ENCODE data around the gene TSPAN5.
A peak's percentile ranks its signal among the peaks of the same experiment; 100 is the strongest.

The TSPAN5 gene

GRCh38 chr4:98641906-98642668 lies 16.3 kb downstream of the TSPAN5 start:
- DNase-seq, result no peak

DNA sequence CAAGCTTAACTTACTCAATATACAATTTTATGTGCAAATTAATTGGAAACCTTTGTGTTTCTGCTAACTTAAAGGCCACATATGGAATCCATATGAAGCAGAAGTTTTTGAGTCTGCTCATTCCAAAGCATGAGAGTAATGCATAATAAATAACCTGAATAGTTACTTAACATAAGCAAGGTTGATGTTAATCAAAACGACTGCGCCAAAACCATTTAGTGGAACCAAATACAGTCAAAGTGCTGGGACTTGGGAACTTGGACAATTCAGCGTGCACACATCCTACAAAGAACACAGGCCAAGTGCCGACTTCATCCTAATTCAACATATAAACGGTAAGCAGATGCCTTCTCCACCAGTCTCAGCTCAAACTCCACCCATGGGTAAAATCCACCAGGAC lies 17.0 kb downstream of the TSPAN5 start:
- DNase-seq, result no peak

DNA sequence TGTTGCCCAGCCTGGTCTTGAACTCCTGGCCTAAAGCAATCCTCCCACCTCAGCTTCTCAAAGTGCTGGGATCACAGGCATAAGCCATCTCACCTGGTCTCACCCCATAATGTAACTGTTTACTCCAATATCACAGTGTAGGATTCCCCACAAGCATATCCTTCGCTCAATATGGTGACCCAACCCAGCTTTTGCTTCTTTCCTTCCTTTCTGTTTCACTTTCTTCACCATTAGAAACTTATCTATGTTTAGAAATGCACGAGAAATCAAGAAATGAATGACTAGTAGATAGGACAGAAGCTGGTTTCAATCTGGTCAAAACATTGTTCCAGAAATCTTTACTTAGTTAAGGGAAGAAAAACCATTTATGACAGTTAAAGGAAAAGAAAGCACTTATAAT lies 18.9 kb downstream of the TSPAN5 start:
- DNase-seq, result no peak

GRCh38 chr4:98639108-98639507 lies 19.3 kb downstream of the TSPAN5 start:
- no peak for DNase-seq

DNA sequence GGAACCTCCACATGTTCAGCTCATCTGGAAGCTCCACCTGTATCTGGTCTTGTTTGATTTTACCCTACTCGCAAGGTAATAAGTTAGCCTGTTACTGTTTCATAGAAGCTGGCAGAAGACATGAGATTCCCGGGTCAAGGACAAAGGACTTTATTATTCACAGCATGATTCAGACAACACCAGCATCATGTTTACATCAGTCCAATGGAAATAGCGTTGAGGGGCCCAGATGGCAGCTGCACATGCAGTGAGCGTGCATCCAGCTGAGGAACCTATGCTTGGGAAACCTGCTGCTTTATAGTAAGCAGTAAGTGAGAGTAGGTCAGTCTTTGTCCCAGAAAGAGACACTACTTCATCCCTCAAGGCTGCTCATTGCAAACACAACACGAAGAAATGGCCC lies 19.8 kb downstream of the TSPAN5 start:
- no peak for DNase-seq

GRCh38 chr4:98634061-98634460 lies 24.4 kb downstream of the TSPAN5 start:
- no peak for DNase-seq

GRCh38 chr4:98633159-98633558 lies 25.3 kb downstream of the TSPAN5 start:
- DNase-seq, result no peak

- DNase-seq, result no peak
Measured at GRCh38 chr4:98632258-98632657, 26.2 kb downstream of the TSPAN5 start.

DNA sequence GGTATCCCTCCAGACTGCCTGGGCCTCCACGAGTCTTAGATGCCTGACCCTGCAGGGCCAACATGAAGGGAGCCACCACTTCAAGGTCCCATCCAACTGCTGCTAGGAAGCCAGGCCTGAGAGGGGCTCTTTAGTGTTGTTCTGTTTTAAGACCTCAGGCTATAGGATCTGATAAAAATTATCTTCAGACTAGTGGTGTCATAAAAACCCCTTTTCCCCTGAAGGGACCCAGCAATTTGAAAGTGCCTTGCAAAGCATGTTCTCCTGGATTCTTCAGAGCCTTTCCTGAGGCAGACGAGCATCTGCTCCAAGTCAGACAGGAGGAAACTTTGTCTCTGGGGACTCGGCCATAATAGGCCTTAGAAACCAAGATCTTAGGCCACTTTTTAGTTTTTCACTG lies 26.9 kb downstream of the TSPAN5 start:
- DNase-seq, result no peak

- DNase-seq, result no peak
Measured at GRCh38 chr4:98630737-98631454, 27.5 kb downstream of the TSPAN5 start.

DNA sequence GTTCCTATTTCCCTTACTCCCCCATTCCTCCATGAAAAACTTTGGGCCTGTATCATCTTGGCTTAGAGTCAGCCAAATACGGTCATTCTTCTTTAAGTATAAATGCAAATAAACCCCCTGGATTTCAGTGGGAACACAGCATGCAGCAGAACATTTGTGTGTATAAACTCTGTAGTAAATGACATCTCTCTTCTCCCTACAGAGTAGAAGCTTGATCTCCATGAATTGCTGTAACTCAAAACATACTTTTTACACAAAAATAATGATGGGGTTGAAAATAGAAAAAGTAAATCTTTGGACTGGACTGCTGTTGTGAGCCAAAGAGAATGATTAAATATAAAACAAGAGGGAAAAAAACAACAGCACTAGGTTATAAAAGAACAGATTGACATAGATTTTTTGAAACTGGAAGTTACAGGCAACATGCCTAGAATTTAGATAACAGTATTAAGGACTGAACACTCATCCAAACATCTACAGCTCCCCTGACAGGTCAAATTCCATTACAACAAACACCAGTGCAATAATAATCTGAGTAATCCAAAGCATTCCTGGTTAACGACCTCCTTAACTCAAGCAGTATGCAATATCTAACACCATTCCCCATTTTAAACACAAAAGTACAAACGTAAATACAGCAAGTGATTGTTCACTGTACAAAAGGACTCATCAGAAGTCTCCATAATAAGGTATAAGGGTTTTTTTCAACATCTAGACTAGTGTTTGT lies 30.7 kb downstream of the TSPAN5 start:
- DNase-seq, result no peak

DNA sequence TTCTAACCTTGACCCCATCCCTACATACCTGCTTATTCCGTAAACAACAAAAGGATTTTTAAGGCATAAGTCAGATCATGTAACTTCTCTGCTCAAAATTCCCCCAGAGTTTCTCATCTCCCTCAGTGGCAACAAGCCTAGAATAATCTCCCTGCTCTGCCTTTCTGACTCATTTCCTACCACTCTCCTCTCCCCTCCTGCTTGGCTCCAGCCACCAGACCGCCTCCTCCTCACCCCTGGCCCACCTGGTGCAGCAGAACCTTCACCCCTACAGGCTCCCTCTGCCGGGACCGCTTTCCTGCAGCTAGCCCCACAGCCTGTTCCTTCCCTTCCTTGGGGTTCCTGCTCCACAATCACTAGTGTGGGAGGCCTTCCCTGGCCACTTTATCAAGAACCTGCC lies 32.1 kb downstream of the TSPAN5 start:
- no peak for DNase-seq

DNA sequence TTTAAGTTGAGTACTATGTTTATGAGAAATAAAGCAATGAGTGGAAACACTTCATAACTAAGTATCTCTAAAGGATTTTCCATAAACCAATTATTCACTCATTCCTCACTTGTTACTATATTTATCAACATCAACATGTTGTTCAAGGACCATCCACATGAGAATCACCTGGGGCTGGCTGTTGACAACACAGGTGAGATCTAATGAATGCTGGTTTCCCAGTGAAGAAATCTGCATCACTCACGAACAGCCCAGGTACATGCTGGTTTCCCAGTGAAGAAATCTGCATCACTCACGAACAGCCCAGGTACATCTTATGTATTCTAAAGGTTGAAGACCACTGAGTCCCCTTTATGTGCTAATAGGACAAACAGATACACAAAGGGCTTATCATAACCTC lies 32.5 kb downstream of the TSPAN5 start:
- no peak for DNase-seq

GRCh38 chr4:98625399-98625798 lies 33.0 kb downstream of the TSPAN5 start:
- DNase-seq, result no peak

DNA sequence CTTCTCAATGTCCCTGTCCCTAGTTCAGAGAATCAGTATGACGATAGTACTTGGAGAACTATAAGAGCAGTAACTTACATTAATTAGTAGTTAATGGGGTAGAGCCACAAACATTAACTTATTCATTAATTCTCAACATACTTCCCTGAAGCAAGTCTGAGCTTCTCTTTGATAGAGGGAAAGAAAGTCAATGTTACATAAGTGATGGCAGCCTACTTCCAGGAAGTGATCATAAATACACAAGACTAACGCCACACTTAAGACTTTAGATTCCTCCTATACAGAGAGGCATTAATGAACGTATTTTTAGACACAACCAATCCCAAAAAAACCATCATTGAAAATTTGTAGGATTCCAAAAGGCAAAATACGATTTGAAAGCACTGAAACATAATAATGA lies 33.8 kb downstream of the TSPAN5 start:
- DNase-seq, result no peak

DNA sequence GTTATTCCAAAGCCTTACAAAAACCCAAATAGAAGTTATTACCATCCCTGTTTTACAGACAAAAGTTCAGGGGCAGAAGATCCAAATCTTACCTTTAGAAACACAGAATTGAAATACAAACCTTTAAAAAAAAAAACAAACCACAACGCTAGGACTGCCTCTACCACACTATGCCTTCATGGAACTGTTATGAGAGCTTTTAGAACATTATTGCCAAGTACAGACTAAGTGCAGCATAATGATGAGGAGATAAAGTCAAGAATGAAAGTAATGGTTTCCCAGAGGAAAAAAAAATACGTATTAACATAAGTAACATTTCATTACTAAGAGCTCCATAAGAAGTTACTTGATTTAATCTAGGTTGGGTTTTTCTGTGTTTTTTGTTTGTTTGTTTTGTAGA lies 34.3 kb downstream of the TSPAN5 start:
- DNase-seq, result no peak

DNA sequence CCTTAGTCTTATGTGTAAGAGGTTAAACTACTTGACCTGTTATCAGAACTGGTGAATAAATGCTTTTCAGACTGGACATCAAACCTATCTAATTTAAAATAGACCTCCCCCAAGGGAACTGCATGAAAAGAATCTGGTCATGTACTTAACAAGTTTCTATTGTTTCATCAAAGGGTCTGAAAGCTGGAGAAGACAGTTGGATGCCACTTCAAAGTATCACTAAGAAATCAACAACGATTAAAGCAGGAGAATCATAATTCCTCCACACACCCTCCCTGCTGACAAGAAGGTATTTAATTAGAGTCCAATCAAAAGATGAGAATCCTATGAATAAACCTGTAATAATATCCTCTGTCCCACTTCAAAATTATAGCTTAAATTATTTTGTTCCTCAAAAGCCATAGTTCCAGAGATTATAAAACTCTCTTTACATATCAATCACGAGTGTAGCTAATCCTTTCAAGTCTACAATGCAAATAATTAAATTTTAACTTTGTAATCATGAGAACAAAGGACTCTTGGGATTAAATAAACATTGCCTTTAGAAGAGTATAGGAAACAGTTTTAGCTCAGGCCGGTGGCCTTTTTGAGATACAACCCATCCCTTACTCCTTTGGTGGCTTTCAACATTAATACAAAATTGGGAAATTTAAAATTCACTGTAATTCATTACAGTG lies 35.1 kb downstream of the TSPAN5 start:
- no peak for DNase-seq

GRCh38 chr4:98620087-98620784 lies 38.2 kb downstream of the TSPAN5 start:
- DNase-seq, result no peak

- no peak for DNase-seq
Measured at GRCh38 chr4:98619180-98619579, 39.2 kb downstream of the TSPAN5 start.

GRCh38 chr4:98618680-98619079 lies 39.7 kb downstream of the TSPAN5 start:
- DNase-seq, result peak; percentile 39

DNA sequence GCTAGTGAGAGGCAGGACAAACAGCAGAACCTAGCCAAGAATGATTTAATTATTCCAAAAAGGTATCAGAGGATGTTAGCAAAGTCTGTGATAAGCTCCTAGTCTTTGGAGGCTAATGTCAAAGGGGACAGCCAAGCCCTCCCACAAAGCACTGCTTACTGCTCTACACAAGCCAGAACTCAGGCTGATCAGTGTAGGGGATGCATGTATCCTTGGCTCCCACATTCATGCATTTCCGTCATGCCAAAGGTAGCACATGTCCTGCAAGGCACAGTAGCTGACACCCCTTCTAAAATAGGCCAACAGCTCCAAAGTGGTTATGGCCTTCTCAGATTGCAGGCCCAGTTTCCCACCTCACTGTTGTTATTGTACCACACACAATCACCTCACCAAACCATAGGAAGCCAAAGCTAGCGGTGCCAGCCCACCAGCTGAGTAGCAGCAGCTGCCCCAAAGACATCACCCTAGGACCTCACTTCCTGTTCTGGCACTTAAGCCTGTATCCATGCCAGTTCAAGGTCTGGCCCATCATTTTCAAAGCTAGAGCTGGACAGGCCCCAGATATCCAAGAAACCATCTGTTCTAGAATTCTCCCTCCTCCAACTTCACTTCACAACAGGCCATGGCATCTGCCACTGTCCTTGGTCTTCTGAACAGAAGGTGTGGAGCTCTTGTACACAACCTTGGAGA lies 40.9 kb downstream of the TSPAN5 start:
- no peak for DNase-seq

DNA sequence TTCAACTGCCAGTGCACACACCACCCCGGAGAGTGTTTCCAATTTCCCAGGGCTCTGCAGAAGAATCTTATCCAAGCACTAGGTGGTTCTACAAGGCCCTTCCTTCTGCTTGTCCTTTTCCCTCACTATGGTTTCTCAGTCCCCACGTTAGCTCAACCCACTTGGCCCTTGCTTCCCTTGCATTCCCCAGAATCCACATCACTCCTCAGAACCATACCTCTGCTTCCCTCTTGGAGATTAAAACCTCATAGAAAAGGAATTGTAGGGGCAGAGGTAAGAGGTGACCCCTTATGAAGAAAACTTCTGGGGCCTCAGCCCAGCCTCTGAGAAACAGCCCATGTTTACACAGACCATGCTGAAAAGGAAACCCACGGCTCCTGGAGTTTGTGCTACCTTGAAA lies 42.4 kb downstream of the TSPAN5 start:
- DNase-seq, result no peak

All from NCI-H1694 (cell line).